ENCODE measurements around the gene TRIM16. TPM values are rescaled to one million over a fixed set of nuclear protein-coding genes. Genes with fewer than 3 reads are reported as not detected.
"Not testable (repeated sequence)": the region's sequence is repeated elsewhere in the genome, so short reads cannot be mapped to it uniquely, and the experiment has no call there.

The TRIM16 gene
- total RNA-seq, 1 donor: 36.7 TPM

GRCh38 chr17:15648386-15648785 is 35.7 kb downstream of the TRIM16 start:
- no peak for DNase-seq (ENCODE audit: low read depth)
- no peak for TF ChIP-seq CTCF (IDR thresholded peaks at IDR 0.05; ENCODE audit: insufficient read depth, low read length)
- peak overlapping the region; percentile 28 for H3K4me3 ChIP-seq (ENCODE audit: low read depth, low read length)

DNA sequence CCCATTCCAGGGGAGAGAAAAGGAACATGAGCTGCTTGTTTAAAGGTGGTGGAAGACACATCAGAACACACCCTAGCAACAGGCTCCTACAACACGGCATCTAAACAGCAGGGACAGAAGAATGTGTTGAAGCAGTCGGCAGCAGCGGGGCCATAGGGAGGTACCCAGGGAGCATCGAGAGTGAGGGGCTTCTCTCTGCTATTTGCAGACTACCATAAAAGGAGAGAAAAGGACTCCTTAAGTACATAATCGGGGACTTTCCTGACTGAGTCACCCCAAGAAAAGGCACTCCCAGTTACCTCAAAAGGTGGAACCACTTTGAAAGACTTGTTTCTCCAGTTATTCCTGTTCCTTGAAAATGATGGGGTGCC is 38.2 kb downstream of the TRIM16 start:
- not testable (repeated sequence) for DNase-seq (ENCODE audit: low read depth); H3K4me3 ChIP-seq (ENCODE audit: low read depth, low read length)

DNA sequence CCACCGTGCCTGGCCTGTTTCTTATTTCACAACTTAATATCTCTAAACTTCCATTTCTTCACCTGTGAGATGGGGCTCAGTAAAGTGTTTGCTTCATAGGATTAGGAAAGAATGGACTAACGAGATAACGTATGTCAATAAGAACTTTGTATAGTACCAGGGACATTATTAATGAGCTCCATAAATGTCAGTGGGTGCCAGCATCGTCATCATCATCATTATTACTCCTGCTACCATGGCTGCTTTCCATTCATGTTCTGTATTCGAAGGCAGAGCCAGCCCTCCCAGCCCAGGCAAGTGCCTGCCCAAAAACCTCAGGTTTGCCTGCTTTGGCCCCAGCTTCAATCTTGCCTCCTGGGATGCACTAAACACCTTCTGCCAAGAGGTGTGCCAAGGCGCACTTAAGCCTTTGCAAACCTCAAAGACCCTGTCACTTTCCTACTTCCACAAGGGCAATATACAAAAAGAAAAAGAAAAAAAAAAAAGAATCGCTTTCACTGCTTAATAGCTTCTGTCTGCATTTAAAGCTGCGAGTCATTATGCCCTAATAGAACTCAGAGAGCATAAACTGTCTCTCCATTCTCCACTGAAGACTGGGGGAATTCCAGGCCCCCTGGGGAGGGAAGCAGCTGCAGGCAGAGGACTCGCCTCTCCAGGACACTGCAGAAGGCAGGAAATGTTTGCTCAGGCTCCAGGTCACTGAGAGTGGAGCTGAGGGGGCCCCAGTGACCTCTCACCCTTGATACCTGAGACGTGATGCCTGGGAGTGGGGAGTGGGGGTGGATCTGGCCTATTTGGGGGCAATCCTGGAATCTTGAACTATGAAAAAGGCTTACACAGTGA is 38.8 kb downstream of the TRIM16 start:
- not testable (repeated sequence) for DNase-seq (ENCODE audit: low read depth); H3K4me3 ChIP-seq (ENCODE audit: low read depth, low read length)

GRCh38 chr17:15642505-15643251 is 41.4 kb downstream of the TRIM16 start:
- not testable (repeated sequence) for H3K4me3 ChIP-seq (ENCODE audit: low read depth, low read length); DNase-seq (ENCODE audit: low read depth)

DNA sequence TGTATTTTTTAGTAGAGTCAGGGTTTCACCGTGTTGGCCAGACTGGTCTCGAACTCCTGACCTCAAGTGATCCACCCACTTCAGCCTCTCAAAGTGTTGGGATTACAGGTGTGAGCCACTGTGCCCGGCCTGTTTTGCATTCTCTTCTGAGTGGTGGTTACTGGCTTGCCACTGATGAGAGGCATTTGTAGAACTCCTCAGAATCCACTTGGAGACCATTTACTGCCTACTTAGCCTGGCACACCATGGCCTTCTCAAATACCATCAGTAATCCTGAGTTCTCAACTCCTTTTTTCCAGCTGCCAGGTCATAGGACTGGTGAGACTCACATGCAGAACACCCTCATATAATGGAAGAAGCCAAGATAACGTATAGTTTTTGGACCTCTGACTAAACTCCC is 42.1 kb downstream of the TRIM16 start:
- H3K4me3 ChIP-seq (ENCODE audit: low read depth, low read length): not testable (repeated sequence)

DNA sequence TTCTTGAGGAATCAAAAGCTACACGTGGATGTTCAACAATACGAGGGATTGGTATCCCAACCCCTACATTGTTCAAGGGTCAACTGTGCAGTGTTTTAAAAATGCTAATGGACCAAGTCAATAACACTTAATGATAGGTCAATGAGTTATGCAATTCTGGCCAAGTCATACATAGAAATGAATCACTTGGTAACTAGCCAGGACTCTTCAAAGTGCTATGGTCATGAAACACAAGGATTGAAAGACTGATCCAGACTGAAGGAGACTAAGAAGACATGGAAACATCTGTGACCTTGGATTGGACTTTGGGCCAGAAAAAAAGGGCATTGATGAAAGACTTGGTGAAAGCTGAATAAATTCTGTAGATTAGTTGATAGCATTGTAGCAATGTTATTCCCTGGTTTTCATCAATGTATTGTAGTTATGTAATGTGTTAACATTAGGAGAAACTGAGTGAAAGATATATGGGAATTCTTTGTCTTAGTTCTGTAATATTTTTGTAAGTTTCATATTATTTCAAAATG is 53.1 kb downstream of the TRIM16 start:
- not testable (repeated sequence) for DNase-seq (ENCODE audit: low read depth)

More for the DNA sequence above, 42.1 kb downstream of the TRIM16 start:
- not testable (repeated sequence) for DNase-seq (ENCODE audit: low read depth)

GRCh38 chr17:15629991-15630390 is 54.1 kb downstream of the TRIM16 start:
- H3K4me3 ChIP-seq (ENCODE audit: low read depth, low read length); DNase-seq (ENCODE audit: low read depth): not testable (repeated sequence)

More for the DNA sequence above, 53.1 kb downstream of the TRIM16 start:
- H3K4me3 ChIP-seq (ENCODE audit: low read depth, low read length): not testable (repeated sequence)

DNA sequence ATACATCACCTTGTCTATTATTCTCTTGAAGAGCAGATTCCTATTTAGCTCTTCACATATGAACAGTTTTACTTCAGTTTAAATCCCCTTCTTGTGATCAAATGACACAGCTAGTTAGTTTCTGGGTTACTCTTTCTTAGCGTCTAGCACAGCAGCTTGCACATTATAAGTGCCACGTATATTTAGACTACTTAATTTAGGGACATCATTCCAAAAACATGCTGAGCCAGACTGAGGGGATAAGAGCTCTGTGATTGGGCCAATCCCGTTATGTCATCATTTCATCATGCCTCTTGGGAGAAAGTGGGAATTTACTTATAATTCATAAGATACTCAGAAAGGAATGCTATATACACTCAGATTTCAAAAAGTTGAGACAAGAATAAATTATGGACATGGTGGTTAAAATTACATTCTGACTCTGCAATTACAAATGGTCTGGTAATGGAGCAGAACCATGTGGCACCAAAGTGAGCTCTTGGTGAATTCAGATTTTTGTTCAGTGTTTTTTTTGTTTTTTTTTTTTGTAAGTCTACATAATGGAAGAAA is 60.4 kb downstream of the TRIM16 start:
- DNase-seq (ENCODE audit: low read depth): peak; percentile 32
- not testable (repeated sequence) for H3K4me3 ChIP-seq (ENCODE audit: low read depth, low read length)

DNA sequence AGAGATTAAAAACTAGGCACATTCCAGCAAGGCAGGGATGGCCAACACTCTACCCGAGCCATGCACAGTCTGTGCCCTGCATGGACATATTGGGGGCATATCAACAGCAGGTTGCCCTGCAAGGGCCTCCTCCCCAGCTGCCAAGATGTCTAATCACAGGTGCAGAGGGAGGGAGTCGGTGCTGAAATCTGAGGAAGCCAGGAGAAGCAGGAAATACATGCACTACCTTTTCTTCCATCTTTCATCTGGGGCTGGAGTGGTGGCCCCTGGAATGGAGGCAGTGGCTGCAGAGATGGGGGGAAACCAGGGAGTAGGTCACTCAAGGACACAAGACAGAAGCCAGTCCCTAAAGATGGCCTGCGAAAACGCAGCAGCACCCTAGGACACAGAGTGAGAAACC is 60.9 kb downstream of the TRIM16 start:
- H3K4me3 ChIP-seq (ENCODE audit: low read depth, low read length); DNase-seq (ENCODE audit: low read depth): not testable (repeated sequence)

- not testable (repeated sequence) for DNase-seq (ENCODE audit: low read depth); H3K4me3 ChIP-seq (ENCODE audit: low read depth, low read length)
These were observed 62.0 kb downstream of the TRIM16 start for GRCh38 chr17:15622124-15622523.

DNA sequence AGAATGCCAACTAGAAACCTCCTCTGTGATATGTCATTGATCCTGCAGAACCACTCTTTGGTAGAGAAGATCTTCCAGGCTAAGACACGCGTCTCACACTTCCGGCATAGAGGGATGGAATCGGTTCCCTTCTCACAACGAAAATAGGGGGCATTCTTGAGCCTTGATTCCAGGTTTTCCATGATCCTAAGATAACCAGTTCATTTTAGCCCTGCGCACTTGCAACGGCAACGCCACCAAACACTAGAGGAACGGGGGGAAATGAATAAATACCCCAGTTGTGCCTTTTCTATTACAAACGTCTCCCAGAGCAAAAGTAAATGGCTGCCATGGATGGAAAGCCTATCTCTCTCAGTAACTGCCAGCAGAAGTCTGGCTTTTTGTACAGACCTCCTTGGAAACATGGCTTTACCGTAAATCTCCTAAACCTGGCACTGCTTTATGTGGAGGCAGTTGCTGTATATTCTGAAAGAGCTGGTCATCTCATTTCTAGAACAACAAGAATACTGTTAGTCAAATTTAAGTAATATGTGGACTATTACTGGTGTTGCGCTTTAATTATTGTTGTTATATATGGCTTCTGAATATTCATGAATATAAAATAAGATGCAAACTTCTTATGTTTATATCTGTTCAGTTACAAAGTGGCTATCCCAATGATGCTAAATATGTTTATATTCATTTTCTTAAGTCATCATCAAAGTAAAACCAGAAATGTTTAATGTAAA is 64.6 kb downstream of the TRIM16 start, which contains the start of gene FBXW10B:
FBXW10B (minus strand) TSS at position 374 of the 728 bp plus-strand sequence; CDS start at position 182, 192 bp downstream.
- DNase-seq (ENCODE audit: low read depth): peak; percentile 14
- H3K4me3 ChIP-seq (ENCODE audit: low read depth, low read length): not testable (repeated sequence)

- not testable (repeated sequence) for DNase-seq (ENCODE audit: low read depth); H3K4me3 ChIP-seq (ENCODE audit: low read depth, low read length)
These were observed 67.3 kb downstream of the TRIM16 start for GRCh38 chr17:15616828-15617227.

DNA sequence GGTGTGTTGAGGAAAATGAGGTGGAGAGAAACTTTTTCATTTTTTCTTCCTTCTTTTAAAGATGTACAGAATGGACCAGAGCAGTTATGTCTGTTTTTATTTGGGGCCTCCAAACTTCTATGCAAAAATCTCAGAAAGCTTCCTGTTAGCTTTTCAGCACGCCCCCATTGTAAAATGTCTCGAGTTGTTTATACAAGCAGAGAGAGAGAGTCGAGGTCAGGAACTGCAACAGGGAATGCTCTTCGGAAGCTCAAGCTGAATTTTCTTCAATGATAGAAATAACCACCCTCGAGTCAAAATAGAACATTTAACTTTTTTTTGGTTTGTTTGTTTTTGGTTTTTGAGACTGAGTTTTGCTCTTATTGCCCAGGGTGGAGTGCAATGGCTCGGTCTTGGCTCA is 68.3 kb downstream of the TRIM16 start:
- H3K4me3 ChIP-seq (ENCODE audit: low read depth, low read length); DNase-seq (ENCODE audit: low read depth): not testable (repeated sequence)

- DNase-seq (ENCODE audit: low read depth); H3K4me3 ChIP-seq (ENCODE audit: low read depth, low read length): not testable (repeated sequence)
These were observed 71.0 kb downstream of the TRIM16 start for GRCh38 chr17:15613111-15613510.

GRCh38 chr17:15592960-15593359 is 91.2 kb downstream of the TRIM16 start:
- not testable (repeated sequence) for DNase-seq (ENCODE audit: low read depth); H3K4me3 ChIP-seq (ENCODE audit: low read depth, low read length)

DNA sequence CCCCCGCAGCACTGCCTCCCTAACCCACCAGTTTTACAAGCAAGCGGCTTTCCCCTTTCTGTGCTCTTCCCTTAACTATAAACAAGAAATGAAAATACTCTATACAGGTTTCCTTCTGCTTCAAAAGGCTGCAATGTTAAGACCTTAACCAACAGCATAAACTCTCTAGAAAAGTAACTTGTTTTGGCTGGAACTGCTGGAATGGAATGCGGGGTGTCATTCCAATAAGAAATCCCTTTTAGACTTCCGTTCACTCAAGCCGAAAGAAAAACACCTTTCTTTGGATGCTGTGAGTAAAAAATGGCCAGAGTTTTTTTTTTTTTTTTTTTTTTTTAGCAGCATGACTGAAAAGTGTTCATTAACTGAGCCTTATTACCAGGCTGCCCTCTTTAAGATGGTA is 92.1 kb downstream of the TRIM16 start:
- H3K4me3 ChIP-seq (ENCODE audit: low read depth, low read length); DNase-seq (ENCODE audit: low read depth): not testable (repeated sequence)

DNA sequence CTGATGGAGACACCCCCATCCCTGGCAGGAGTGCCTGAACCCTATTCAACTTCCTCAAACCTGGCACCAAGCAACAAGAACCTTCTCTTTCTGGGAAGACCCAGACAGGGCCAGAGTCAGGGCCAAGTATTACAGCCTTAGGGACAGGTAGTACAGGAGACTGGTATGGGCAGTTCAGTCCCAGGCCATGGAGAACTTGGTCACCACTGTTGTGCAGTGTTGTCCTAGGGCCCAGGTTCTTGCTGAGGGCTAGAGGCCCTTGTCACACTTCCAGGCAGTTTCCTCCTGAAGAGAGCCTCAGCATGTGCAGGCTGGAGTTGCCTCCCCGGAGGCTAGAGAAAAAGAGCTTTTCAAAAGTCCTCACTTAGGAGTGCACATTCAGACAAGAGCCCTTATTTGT is 93.3 kb downstream of the TRIM16 start:
- H3K4me3 ChIP-seq (ENCODE audit: low read depth, low read length); DNase-seq (ENCODE audit: low read depth): not testable (repeated sequence)

Measured in fibroblast of the aortic adventitia (primary cell).